ENCODE results near the gene C1orf232. TPM values are rescaled to one million over a fixed set of nuclear protein-coding genes. Genes with fewer than 3 reads are reported as not detected.

C1orf232 gene
- total RNA-seq, 1 experiment from 2014 or later: not detected

DNA sequence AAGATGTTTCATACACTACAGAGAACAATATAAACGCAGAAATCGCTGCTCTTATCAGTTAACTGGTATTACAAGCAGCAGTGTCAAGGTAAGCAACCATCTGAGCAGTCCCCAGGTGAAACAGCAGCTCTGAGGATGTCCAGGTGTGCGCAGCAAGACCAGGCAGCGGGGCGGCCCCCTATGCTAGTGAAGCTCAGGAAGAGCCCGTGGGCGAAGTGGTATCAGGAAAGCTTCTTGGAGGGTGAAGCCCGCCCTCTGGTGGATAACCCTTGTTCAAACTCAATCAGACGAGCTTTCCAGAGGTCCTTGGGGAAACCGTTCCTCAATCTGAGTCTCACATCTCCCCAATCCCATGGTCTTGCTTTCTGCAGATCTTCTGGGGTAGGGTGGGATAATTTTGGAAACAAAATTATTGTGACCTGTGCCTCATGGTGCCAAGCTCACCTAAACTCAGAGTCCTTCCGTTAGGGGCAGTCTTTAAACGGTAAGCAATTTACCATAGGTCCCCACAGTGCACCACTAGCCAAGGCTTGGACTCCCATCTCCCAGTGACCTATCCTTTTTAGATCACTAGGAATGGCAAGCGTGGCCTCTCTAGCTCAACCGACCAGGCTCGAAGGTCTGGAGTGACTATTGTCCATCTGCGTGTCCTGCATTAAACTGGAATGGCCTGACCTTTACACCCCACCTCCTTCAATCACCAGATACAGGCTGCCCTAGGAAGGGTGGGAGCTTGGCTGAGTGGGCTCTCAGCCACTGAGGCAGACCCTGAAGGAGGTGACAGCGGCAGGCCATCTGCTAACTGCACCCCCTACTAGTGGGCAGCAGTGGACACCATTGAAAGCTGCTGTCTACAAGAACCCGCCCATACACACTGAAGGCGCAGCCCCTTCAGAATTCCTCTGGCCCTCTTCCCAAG, 23.5 kb downstream of the C1orf232 start:
- H3K27ac ChIP-seq (ENCODE audit: low read depth, low read length): no peak overlapping the region
- POLR2A ChIA-PET: interaction anchor here (1.0 to 1.2 kb wide), 6 partner anchors 12 to 110 kb away, joined by 3 to 7 read pairs (median 4); partner anchors contain the start of gene PDIK1L
- no peaks in the 10 kb centered on the region for H3K36me3 ChIP-seq (ENCODE audit: control insufficient read depth in 1 of 2, insufficient read depth in 2 of 2, low read length in 2 of 2)
- H3K79me2 ChIP-seq (ENCODE audit: insufficient read depth, low read length): no peaks in the 10 kb centered on the region
- H3K27me3 ChIP-seq (ENCODE audit: insufficient read depth, low read length): no peaks in the 10 kb centered on the region
- peak overlapping the region; percentile 61 for H3K4me2 ChIP-seq (ENCODE audit: low read length)
- BruUV-seq (replicated peaks): no TSS peak
- no peaks in the 10 kb centered on the region for H3K9me2 ChIP-seq (ENCODE audit: insufficient read depth)
- TF ChIP-seq YY1 (IDR thresholded peaks at IDR 0.05; ENCODE audit: extremely low read depth, insufficient replicate concordance, low read depth, low read length): peak; percentile 33
- TF ChIP-seq JUND (IDR thresholded peaks at IDR 0.05): no peak
- TF ChIP-seq, protein P1, sequence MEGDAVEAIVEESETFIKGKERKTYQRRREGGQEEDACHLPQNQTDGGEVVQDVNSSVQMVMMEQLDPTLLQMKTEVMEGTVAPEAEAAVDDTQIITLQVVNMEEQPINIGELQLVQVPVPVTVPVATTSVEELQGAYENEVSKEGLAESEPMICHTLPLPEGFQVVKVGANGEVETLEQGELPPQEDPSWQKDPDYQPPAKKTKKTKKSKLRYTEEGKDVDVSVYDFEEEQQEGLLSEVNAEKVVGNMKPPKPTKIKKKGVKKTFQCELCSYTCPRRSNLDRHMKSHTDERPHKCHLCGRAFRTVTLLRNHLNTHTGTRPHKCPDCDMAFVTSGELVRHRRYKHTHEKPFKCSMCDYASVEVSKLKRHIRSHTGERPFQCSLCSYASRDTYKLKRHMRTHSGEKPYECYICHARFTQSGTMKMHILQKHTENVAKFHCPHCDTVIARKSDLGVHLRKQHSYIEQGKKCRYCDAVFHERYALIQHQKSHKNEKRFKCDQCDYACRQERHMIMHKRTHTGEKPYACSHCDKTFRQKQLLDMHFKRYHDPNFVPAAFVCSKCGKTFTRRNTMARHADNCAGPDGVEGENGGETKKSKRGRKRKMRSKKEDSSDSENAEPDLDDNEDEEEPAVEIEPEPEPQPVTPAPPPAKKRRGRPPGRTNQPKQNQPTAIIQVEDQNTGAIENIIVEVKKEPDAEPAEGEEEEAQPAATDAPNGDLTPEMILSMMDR (IDR thresholded peaks at IDR 0.05 in 2 of 3, conservative IDR thresholded peaks at IDR 0.05 in 1 of 3; ENCODE audit: borderline replicate concordance in 1 of 3, insufficient read depth in 1 of 3, low read depth in 2 of 3, low read length in 2 of 3): peak; percentile 71 to 95 (median 72)
- TF ChIP-seq RAD21 (IDR thresholded peaks at IDR 0.05; ENCODE audit: low read depth): peak; percentile 97
- no peak overlapping the region for H3K4me3 ChIP-seq (replicated peaks in 1 of 2; ENCODE audit: low read depth in 1 of 2, low read length in 2 of 2)
- DNase-seq (ENCODE audit: low read depth, low spot score): peak; percentile 89
- no peak overlapping the region for H3K9ac ChIP-seq (ENCODE audit: low read length)
- H3K4me1 ChIP-seq (ENCODE audit: control insufficient read depth in 1 of 2, insufficient read depth in 2 of 2, low read length in 2 of 2): peaks cover 14 to 28% of the 10 kb centered on the region in 2 experiments
- peak overlapping the region; percentile 97 for H2AFZ ChIP-seq (ENCODE audit: low read depth, low read length, poor library complexity, severe bottlenecking)
- intact Hi-C loops (cut with micrococcal nuclease): loop anchor here (1.0 to 10.0 kb wide), 5 partner anchors 34 to 250 kb away; partner anchors contain the start of gene PDIK1L
- CTCF ChIA-PET: interaction anchor here (0.6 to 4.8 kb wide), 27 partner anchors 9 to 272 kb away, joined by 3 to 71 read pairs (median 5); partner anchors contain the start of genes C1orf232, CNKSR1, FAM110D and PDIK1L
- peak; percentile 93 for ATAC-seq
- RAD21 ChIA-PET (ENCODE audit: low non-redundant PET in 1 of 2, low total read pairs in 2 of 2, uncharacterized antibody in 2 of 2, unreplicated experiment in 2 of 2): interaction anchor here (0.6 to 1.5 kb wide), 8 partner anchors 23 to 246 kb away, joined by 3 to 12 read pairs (median 5); no protein-coding TSS in a partner anchor
- no peaks in the 10 kb centered on the region for H3K9me3 ChIP-seq (ENCODE audit: control insufficient read depth in 1 of 2, insufficient read depth in 1 of 2, low read depth in 1 of 2, low read length in 2 of 2)
- H4K20me1 ChIP-seq (ENCODE audit: insufficient read depth): no peaks in the 10 kb centered on the region
